Renal pelvis (tissue), 4 donors: ENCODE results near the gene SRPK1. TPM values are rescaled to one million over a fixed set of nuclear protein-coding genes. Genes with fewer than 3 reads are reported as not detected.

Source experiments
- DNase-seq: peaks from one replicate; pipeline ENCODE4 v3.0.0-alpha.2; 2013
- polyA plus RNA-seq, 3 donors: library from polyadenylated mRNA; unstranded; fragments of 120-200 nt; gene quantifications; one replicate each; pipeline ENCODE4 v1.2.1, GENCODE V29; 2013; ENCODE audit not compliant: insufficient read length in 3 of 3

SRPK1 gene
- polyA plus RNA-seq, 3 donors, result 47.5 to 53.8 (median 51.9) TPM

DNA sequence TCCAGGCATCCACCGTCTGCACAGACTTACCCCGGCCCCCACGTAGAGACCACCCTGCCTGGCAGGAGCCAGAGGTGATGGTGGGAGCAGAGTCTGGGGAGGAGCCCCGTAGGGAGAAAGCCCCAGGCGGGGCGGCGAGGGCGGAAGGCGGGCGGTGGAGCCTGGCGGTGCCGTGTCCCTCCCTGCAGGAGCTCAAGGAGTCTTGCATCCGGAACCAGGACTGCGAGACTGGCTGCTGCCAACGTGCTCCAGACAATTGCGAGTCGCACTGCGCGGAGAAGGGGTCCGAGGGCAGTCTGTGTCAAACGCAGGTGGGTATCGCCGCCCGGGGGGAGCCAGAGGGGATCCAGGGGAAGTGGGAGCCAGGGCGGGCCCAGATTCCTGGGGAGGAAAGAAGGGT lies 134.1 kb downstream of the SRPK1 start:
- DNase-seq, result no peak

DNA sequence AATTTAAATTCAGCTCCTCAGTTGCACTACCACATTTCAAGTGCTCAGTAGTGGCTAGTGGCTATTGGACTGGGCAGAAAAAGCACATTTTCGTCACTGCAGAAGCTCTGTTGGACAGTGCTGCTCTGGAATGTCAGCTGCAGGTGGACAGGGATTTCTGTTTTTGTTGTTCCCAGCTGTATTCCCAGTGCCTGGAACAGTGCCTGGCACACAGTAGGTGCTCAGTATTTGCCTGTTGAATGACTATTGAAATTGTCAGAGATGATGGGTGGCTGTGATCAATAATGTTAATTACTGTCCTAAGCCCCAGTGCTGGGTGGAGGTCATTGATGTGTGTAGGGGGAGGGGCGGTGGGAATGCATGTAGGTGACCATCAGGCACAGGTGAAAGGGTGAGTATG lies 134.6 kb downstream of the SRPK1 start:
- DNase-seq, result no peak

DNA sequence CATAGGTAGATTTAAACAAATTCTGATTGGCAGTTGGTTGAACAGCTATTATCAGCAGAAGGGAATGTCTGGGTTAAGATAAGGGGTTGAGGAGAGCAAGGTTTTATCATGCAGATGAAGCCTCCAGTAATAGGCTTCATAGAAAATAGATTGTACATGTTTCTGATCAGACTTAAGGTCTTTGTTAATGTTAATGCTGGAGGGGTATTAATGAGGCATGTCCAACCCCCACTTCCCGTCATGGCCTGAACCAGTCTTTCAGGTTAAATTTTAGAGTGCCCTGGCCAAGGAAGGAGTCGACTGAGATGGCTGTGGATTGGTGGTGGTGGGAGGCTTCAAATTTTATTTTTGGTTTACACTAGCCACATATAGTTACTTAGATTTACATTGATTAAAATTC lies 136.7 kb downstream of the SRPK1 start:
- no peak for DNase-seq

Other genes with a start within 250 kb of the SRPK1 start
- gene FKBP5, start 232.2 kb downstream of the SRPK1 start, polyA plus RNA-seq, result 10 to 100 TPM; 20.6 to 26.9 (median 24.9) TPM
- gene ARMC12, start 184.1 kb downstream of the SRPK1 start, polyA plus RNA-seq, result 1 to 10 TPM in 1 of 3 donors, under 1 TPM in 2; 0.94 to 1.8 (median 0.99) TPM
- under 1 TPM in 1 of 3 donors, not detected in 2; 0.23 TPM for gene CLPSL2, start 144.5 kb downstream of the SRPK1 start, polyA plus RNA-seq
- gene CLPSL1, start 140.1 kb downstream of the SRPK1 start, polyA plus RNA-seq, result under 1 TPM in 2 of 3 donors, not detected in 1; 0.39 to 0.88 TPM
- gene CLPS, start 123.8 kb downstream of the SRPK1 start, polyA plus RNA-seq, result under 1 TPM in 1 of 3 donors, not detected in 2; 0.27 TPM
- gene LHFPL5, start 115.7 kb downstream of the SRPK1 start, polyA plus RNA-seq, result under 1 TPM; 0.07 to 0.40 (median 0.14) TPM
- gene SLC26A8, start 103.5 kb upstream of the SRPK1 start, polyA plus RNA-seq, result under 1 TPM; 0.39 to 0.77 (median 0.40) TPM
- 10 to 100 TPM; 49.6 to 56.8 (median 50.9) TPM for gene MAPK14, start 106.7 kb upstream of the SRPK1 start, polyA plus RNA-seq
- gene MAPK13, start 209.4 kb upstream of the SRPK1 start, polyA plus RNA-seq, result 10 to 100 TPM; 23.4 to 34.6 (median 26.7) TPM